ENCODE results near the gene CNDP1. TPM values are rescaled to one million over a fixed set of nuclear protein-coding genes. Genes with fewer than 3 reads are reported as not detected.
"Not testable (repeated sequence)": the region's sequence is repeated elsewhere in the genome, so short reads cannot be mapped to it uniquely, and the experiment has no call there.

The CNDP1 gene
- total RNA-seq, 1 donor from 2014 or later, result not detected

DNA sequence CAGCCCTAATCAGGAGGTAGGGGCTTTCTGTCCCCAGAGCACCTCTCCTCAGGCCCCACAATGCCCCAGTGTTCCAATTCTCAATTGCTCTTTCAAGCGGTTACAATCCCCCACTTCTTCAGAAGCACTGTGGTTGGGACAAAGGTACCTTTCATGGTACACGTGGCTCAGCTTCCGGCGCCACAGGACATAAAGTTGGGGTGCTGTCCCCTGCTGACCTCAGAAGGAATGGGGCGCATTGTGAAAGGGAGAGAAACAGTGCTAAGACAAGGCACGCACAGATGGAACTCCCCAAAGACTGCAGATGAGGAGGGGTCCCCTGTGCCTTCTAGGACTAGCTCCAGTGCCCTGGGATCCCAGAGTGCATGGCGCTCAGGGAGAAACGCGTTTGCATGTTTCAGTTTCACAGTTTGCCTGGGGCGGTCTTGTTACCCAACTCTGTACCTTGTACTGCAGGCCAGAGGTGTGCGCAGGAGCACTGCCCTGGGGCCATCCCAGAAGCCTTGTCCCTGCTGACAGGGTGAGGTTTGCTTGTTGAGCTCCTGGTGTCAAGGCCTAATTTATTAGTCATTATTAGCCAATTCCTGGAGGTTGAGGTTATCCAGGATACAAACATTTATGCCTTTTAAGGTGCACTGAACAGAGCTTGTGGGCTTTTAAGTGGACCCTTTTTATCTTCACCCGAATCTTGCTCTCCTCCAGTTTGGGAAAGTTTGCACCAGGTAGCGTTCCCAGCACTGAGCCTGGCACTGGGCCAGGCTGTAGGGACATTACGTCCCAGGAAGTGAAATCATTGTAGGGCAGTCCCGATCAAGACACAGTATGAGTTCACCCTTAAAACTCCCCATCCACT is 7.6 kb downstream of the CNDP1 start:
- DNase-seq (ENCODE audit: low read depth), result no peak

DNA sequence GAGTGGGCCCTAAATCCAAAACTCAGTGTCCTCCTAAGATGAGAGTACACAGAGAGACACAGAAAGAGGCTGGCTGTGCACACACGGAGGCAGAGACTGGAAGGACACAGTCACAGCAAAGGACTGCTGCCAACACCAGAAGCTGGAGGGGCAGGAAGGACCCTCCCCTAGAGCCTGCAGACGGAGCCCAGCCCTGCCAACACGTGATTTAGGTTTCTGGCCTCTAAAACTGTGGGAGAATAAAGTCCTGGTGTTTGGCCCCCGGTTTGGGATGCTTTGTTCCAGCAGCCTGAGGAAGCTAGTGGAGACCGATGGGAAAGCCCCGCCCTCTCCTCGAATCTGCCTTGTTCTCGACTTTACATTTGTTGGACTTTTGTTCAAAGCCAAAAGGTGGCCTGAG is 10.6 kb downstream of the CNDP1 start:
- DNase-seq (ENCODE audit: low read depth), result no peak

DNA sequence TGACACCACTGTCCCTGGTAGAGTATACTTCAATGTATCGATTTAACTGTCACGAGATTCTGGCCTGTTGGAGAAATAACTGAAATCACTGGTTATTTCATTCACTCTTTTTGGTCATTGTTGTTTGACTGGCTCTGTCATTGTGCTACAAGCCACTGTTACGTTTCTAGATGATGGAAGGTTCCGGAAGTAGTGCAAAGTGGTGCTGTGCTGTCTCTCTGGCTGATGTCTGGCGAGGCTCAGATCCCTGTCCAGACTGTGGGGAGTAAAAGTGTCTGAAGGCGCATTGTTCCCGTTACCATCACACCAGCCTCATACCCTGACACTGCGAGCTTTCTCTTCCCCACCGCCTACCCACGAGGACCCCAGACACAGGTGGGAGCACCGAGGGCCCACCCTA is 11.7 kb downstream of the CNDP1 start:
- DNase-seq (ENCODE audit: low read depth), result no peak

DNA sequence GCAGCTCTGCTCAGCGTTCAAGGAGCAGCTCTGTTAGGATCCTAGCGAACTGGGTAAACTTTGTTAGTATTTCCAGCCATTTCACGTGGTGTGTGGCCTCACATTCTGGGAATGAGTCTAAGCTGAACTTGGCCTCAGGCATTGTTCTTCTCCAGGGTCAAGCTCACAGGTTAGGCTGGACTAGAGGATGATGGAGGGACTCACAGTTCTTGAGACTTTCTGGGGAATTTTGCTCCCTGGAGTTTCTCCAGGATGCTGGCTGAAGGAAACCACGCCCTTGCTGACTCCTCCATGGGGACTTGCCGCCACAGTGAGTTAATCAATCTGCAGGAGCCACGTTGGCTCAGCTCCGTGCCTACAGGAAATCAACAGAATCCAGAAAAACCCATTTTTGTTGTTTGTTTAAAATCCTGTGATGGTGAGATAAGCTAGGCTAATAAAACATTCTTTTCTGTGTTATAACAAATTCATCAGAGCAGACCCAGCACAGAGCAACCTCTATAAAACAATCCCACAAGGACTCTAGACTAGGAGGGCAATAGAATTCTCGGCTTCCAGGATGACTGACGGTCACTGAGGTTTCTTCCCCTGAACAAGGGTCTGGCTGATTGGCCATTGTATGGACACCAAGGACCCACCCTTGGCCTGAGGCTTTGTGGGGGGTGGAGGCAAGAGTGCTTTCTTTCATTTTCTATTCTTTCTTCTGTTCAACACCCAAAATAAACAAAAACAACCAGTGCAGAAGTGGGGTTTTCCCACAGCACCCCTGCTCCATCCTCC is 12.6 kb downstream of the CNDP1 start:
- DNase-seq (ENCODE audit: low read depth), result no peak

DNA sequence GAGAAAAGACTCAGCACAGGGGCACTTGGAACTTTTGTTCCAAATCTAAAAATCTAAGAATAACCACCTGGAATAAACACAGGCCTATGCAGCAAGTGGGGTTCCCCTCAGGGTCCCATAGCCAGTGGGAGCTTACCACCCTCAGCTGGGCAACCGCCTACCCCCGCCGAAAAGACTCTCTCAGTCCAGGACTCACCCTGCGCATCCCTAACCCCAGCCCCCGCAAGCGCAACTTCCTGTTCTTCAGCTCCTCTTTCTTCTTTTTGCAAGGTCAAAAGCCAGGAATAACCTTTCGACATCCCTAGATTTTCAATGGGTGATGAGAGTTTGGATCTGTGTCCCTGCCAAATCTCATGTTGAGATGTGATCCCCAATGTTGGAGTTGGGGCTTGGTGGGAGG is 13.6 kb downstream of the CNDP1 start:
- DNase-seq (ENCODE audit: low read depth), result no peak

DNA sequence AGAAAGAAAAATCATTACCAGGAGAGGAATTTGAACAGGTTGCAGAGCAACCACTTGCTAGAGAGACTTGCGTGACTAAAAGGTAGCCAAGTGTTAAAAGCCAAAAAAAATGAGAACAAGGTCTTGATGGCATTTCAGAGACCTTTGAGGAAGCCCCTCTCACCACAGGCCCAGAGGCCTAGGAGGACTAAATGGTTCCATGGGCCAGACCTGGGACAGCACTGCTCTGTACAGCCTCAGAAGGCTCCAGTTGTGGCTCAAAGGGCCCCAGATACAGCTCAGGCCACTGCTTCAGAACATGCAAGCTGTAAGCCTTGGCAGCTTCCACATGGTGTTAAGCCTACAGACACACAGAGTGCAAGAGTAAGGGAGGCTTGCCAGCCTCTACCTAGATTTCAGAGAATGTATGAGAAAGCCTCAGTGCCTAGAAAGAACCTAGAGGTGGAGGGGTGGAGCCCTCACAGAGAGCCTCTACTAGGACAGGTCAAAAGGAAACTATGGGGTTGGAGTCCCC is 15.3 kb downstream of the CNDP1 start:
- DNase-seq (ENCODE audit: low read depth), result no peak

DNA sequence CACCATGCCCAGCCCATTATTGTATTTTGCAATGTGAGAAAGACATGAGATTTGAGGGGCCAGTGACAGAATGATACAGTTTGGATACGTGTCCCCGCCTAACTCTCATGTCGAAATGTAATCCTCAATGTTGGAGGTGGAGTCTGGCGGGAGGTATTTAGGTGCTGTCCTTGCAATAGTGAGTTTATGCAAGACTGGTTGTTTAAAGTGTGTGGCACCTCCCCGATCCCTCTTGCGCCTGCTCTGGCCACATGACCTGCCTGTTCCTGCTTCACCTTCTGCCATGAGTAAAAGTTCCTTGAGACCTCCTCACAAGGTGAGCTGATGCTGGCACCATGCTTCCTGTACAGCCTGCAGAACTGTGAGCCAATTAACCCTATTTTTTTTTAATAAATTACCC is 16.6 kb downstream of the CNDP1 start:
- DNase-seq (ENCODE audit: low read depth), result no peak

DNA sequence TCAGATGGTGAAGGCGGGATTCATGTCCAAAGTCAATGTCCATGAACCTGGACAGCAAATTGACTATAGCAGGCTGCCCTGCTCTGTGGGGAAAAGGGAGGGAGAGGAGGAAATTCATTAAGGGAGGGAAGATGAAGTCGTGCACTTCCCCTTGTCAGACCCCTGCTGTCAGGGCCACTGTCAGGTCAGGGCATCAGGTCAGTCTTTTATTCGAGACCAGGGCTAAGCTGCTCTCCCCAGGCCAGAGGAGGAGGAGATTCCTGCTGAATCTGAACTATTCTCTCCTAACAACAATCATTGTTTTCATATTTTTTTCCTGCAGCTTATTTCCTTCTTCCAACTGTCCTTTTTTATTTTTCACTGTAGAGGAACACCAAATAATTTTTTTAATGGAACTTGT is 17.2 kb downstream of the CNDP1 start:
- DNase-seq (ENCODE audit: low read depth), result no peak

DNA sequence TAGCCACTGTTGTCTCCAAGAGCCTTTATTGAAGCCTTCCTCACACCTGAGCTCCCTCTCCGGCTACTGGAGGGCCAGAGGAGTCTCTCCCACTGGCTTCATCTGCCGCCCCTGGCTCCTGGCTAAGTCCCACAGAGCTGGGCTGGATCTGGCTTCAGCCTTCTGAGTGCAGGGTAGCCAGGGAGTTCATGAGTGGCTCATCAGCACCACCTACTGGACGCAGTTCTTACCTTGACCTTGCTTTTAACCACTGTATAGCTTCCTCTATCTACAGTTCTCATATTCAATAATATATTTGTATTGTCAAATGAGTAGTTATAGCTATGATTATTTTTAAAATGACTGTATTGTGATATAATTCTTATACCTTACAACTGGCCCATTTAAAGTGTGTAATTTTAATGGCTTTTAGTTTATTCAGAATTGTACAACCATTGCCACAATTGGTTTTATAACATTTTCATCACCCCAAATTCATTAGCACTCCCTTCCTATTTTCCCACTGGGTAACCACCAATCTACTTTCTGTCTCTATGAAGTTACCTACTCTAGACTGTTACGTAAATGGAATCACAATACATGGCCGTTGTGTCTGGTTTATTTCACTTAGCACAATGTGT is 17.7 kb downstream of the CNDP1 start:
- peak; percentile 85 for DNase-seq (ENCODE audit: low read depth)

DNA sequence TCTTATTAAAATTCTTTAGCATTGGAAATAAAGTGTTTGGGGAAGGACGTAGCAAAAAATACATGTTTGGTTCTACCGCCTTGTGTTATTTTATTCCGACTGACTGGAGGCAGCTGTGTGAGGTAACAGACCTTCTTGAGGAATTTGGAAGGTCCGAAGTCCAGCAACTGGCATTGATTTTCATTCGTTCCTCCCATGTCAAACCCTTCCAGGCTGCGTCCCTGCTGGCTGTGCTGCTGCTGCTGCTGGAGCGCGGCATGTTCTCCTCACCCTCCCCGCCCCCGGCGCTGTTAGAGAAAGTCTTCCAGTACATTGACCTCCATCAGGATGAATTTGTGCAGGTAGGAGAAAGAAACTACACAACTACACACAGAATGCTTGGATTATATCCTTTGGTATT is 21.8 kb downstream of the CNDP1 start:
- DNase-seq (ENCODE audit: low read depth), result no peak

DNA sequence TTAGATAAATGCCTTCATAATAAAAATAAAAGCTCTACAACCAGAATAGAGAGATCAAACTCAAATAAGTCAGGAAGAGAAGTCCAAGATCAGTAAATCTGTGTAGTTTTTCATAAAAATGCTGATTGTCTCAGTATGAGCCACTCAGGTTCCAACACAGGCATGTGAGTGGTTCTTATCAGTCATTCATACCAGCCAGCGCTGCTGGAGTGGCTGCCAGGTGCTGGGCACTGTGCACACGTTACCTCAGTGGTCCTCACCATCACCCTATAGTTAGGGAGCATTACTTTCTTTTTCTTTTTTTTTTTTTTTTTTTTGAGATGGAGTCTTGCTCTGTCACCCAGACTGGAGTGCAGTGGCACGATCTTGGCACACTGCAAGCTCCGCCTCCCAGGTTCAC is 23.8 kb downstream of the CNDP1 start:
- no peak for DNase-seq (ENCODE audit: low read depth)

DNA sequence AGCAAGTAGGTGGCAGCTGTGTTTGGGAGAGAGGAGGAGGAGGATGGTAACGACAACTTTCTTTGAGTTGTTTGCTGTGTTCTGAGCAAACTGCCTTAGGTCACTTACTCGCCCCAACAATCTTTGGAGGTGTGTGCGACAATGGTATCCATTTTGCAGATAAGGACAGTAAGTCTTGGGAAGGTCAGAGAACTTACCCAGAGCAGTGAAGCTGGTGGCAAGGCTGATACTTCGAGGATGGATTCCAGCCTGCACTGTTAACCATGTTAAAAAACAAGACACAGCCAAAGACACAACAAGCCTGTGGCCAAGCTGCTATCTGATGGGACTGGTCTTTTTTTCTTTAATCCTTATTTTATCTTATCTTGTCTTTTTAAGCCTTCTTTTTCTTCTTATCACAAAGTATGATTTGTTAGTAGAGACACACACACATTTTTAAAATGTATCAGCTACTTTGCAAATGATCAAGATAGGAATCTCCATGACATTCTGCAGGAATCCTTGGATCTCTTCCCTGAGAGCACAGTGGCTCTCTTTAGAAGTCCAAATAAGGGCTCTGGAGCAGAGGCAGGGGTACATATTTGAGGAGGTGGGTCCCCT is 27.9 kb downstream of the CNDP1 start:
- no peak for DNase-seq (ENCODE audit: low read depth)

DNA sequence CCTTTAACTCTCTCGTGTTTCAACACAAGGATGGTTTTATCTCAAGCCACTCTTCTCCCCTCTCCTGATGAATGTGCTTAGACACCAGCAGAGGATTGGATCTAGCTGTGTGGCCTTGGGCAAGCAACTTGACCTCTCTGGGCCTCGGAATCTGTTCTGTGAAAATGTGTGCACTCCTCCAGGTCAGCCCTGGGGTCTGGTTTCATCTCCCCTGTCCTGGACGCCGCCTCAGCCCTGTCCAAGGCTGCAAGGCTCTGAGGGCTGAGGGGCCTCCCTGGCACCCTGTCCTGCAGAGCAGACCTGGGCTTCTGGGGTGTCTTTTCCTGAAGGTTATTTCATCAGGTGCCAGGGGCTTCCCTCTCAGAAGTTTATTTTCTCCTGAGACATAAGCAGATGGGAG is 28.5 kb downstream of the CNDP1 start:
- no peak for DNase-seq (ENCODE audit: low read depth)

DNA sequence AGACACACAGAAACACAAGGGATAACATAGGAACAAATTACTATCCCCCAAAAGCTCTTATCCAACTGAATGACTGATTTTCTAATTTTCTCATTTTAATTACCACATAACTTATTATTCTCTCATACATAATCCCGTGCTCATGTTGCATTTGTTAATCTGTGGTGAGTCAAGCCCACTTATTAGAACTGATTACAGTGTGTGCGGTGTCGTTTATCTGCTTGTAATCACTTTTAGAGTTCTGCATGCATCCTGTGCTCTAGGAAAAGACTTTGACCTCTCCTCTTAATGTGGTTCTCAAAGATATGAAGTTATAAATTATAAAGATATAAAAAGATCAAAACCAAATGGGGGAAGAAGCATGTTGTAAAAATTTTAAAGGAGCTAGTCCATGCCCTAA is 29.7 kb downstream of the CNDP1 start:
- DNase-seq (ENCODE audit: low read depth), result no peak

DNA sequence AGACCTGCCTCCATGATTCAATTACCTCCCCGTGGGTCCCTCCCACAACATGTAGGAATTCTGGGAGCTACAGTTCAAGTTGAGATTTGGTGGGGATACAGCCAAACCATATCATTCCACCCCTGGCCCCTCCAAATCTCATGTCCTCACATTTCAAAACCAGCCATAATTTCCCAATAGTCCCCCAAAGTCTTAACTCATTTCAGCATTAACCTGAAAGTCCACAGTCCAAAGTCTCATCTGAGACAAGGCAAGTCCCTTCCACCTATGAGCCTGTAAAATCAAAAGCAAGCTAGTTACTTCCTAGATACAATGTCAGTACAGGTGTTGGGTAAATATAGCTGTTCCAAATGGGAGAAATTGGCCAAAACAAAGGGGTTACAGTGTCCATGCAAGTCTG is 30.9 kb downstream of the CNDP1 start:
- DNase-seq (ENCODE audit: low read depth), result not testable (repeated sequence)

DNA sequence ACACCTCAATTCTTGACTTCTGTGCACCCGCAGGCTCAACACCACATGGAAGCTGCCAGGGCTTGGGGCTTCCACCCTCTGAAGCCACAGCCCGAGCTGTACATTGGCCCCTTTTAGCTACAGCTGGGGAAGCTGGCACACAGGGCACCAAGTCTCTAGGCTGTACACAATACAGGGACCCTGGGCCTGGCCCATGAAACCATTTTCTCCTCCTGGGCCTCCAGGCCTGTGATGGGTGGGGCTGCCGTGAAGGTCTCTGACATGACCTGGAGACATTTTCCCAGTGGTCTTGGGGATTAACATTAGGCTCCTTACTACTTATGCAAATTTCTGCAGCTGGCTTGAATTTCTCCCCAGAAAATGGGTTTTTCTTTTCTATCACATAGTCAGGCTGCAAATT is 31.7 kb downstream of the CNDP1 start:
- not testable (repeated sequence) for DNase-seq (ENCODE audit: low read depth)

DNA sequence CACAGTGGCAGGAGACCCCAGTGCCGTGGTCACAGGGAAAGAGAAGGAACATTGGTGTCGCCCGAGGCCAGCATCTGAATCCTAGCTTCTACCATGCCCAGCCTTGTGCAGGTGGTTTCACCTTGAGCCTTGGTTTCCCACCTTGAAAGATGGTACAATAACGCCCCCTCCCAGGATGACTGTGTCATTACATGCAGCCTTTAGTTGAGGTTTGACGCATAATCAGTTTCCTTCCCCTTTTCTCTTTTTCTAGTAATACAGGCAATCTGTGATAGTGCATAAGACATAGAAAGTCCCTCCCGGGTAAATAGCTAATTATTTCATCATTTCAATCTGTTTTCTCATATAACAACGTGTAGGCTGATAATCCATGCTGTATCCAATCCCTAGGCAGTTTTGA is 33.5 kb downstream of the CNDP1 start:
- DNase-seq (ENCODE audit: low read depth), result no peak

DNA sequence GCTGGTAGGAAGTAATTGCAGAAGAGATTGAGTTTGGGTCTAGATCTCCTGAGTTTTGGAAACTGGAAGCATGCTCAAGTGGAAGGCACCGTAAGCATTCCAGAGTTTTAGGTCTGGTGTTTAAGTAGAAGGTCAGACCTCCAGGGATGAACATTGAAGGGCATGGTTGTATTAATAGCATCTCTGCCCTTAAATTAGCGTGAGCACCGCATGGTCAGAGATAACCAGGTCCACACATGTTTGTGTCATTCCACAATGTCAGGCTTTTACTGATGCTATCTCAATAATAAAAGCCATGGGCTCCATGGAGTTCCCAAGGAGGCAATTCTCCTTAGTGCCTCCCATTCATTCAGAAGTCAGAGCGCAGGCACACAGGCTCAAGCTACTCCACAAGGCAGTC is 35.1 kb downstream of the CNDP1 start:
- DNase-seq (ENCODE audit: low read depth), result no peak

DNA sequence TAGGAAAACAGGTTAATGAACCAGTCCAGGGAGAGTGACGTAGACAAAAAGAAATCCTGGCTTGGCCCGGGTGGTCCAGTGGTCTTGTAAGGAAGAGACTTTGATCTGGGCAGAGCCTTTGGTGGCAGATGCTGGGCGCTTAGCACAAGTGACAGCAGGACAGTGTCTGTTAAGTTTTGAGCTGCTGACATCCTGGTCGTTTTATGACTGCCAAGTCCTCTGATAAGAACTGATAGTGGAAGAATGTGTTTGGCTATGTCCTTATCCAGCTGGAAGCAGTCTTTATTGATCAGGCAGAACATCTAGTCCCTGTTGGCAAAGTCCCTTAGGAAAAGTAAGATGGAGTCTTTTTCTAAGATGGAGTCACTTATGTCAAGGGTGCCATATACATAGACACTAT is 36.0 kb downstream of the CNDP1 start:
- DNase-seq (ENCODE audit: low read depth), result no peak

DNA sequence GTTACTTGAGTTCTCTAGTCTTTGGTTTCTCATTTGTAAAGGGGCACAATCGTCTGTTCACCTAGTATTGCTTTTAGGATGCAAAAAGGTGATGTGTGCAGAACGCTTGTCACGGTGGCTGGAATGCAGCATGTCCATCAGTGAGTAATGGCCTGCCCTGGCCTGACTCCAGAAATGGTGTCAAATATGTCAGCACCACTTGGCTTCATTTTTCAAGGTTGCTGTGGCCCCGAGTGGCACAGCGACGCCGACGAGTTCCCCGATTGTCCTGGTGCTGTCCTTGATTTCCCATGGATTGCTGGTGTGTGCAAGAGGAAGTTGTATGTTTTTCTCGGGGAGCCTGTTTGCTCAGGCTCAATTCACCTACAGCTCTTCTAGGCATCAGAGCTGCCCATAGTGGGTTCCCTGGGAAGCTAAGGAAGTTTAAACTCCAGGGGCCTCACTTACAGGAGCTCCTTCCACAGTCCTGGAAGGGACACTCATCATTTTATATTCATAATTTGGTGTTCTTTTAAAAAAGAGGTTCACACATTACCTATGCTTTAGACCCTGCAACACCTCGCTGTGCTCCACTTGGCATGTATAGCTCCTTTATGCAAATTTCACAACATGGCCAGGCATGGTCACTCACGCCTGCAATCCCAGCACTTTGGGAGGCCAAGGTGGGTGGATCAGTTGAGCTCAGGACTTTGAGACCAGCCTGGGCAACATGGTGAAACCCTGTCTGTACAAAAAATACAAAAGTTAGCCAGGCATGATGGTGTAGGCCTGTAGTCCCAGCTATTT is 37.8 kb downstream of the CNDP1 start:
- no peak for DNase-seq (ENCODE audit: low read depth)

DNA sequence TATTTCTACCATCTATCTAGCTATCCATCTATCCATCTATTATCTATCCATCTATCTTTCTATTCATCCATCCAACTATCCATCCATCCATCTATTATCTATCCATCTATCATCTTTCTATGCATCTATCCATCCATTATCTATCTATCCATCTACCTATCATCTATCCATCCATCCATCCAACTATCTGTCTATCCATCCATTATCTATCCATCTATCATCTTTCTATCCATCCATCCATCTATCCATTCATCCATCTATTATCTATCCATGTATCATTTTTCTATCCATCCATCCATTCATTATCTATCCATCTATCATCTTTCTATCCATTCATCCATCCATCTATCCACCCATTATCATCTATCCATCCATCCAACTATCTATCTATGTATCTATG is 38.8 kb downstream of the CNDP1 start:
- no peak for DNase-seq (ENCODE audit: low read depth)
